Measurements from ENCODE around the gene SH2D3A.

DNA sequence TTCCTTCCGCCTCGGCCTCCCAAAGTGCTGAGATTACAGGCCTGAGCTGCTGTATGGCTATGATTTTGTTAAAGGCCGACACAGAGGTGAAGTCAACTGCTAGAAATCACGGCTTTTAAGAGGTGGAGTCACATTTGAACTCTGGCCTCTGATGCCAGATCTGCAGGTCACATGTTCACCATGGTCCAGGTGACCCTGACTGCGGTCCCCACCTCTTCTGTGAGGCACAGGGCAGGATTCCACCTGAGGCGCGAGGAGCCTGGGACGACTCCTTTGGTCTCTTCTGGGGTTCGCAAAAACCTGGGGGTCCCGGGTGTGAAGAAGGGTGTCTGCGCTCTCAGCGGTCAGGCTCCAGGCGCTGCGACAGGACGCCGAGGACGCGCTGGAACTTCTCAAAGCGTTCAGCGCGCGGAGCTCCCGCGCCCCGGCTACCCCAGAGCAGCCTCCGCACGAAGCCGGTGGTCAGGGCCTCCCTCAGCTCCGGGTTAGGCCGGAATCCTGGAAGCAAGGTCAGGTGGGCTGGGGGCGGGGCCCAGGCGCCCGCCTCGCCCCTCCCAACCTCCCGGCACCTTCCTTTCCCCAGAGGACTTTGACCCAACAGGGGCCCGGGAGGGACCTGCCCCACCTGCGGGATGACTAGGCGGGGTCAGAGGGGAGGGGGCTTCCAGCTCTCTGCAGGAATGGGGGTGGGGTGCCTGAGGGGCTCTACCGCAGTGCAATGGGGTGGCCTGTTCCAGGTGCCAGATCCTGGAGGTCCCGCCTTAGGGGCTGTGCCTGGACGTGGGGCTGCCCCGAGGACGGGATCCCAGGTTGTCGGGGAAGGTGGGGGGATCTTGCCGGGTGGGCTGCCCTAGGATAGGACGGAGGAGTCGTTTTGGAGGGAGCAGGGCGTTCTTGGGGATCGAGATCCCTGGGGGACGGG lies 14.7 kb downstream of the SH2D3A start:
- TF ChIP-seq, protein P1, sequence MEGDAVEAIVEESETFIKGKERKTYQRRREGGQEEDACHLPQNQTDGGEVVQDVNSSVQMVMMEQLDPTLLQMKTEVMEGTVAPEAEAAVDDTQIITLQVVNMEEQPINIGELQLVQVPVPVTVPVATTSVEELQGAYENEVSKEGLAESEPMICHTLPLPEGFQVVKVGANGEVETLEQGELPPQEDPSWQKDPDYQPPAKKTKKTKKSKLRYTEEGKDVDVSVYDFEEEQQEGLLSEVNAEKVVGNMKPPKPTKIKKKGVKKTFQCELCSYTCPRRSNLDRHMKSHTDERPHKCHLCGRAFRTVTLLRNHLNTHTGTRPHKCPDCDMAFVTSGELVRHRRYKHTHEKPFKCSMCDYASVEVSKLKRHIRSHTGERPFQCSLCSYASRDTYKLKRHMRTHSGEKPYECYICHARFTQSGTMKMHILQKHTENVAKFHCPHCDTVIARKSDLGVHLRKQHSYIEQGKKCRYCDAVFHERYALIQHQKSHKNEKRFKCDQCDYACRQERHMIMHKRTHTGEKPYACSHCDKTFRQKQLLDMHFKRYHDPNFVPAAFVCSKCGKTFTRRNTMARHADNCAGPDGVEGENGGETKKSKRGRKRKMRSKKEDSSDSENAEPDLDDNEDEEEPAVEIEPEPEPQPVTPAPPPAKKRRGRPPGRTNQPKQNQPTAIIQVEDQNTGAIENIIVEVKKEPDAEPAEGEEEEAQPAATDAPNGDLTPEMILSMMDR (conservative IDR thresholded peaks at IDR 0.05; ENCODE audit: low read depth in 2 of 2) = no peak
- TF ChIP-seq POLR2AphosphoS5 (IDR thresholded peaks at IDR 0.05; ENCODE audit: low read depth) (no peak), STAT1 (IDR thresholded peaks at IDR 0.05; ENCODE audit: unreplicated experiment) (no peak), EZH2 (IDR thresholded peaks at IDR 0.05; ENCODE audit: low read depth, unreplicated experiment) (no peak), EZH2phosphoT487 (IDR thresholded peaks at IDR 0.05; ENCODE audit: unreplicated experiment) (no peak), CREB1 (CRISPR knock-in tag; IDR thresholded peaks at IDR 0.05; ENCODE audit: low read depth) (no peak), JUNB (IDR thresholded peaks at IDR 0.05; ENCODE audit: unreplicated experiment) (no peak), ZNF331 (CRISPR knock-in tag; IDR thresholded peaks at IDR 0.05; ENCODE audit: low read depth) (no peak), NANOG (IDR thresholded peaks at IDR 0.05; ENCODE audit: borderline replicate concordance) (no peak), ZNF114 (CRISPR knock-in tag; IDR thresholded peaks at IDR 0.05) (no peak)
- TF ChIP-seq, protein P2, sequence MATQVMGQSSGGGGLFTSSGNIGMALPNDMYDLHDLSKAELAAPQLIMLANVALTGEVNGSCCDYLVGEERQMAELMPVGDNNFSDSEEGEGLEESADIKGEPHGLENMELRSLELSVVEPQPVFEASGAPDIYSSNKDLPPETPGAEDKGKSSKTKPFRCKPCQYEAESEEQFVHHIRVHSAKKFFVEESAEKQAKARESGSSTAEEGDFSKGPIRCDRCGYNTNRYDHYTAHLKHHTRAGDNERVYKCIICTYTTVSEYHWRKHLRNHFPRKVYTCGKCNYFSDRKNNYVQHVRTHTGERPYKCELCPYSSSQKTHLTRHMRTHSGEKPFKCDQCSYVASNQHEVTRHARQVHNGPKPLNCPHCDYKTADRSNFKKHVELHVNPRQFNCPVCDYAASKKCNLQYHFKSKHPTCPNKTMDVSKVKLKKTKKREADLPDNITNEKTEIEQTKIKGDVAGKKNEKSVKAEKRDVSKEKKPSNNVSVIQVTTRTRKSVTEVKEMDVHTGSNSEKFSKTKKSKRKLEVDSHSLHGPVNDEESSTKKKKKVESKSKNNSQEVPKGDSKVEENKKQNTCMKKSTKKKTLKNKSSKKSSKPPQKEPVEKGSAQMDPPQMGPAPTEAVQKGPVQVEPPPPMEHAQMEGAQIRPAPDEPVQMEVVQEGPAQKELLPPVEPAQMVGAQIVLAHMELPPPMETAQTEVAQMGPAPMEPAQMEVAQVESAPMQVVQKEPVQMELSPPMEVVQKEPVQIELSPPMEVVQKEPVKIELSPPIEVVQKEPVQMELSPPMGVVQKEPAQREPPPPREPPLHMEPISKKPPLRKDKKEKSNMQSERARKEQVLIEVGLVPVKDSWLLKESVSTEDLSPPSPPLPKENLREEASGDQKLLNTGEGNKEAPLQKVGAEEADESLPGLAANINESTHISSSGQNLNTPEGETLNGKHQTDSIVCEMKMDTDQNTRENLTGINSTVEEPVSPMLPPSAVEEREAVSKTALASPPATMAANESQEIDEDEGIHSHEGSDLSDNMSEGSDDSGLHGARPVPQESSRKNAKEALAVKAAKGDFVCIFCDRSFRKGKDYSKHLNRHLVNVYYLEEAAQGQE (IDR thresholded peaks at IDR 0.05; ENCODE audit: unreplicated experiment) = no peak
- TF ChIP-seq, protein P3, sequence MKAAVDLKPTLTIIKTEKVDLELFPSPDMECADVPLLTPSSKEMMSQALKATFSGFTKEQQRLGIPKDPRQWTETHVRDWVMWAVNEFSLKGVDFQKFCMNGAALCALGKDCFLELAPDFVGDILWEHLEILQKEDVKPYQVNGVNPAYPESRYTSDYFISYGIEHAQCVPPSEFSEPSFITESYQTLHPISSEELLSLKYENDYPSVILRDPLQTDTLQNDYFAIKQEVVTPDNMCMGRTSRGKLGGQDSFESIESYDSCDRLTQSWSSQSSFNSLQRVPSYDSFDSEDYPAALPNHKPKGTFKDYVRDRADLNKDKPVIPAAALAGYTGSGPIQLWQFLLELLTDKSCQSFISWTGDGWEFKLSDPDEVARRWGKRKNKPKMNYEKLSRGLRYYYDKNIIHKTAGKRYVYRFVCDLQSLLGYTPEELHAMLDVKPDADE (IDR thresholded peaks at IDR 0.05) = no peak
- TF ChIP-seq, protein P4, sequence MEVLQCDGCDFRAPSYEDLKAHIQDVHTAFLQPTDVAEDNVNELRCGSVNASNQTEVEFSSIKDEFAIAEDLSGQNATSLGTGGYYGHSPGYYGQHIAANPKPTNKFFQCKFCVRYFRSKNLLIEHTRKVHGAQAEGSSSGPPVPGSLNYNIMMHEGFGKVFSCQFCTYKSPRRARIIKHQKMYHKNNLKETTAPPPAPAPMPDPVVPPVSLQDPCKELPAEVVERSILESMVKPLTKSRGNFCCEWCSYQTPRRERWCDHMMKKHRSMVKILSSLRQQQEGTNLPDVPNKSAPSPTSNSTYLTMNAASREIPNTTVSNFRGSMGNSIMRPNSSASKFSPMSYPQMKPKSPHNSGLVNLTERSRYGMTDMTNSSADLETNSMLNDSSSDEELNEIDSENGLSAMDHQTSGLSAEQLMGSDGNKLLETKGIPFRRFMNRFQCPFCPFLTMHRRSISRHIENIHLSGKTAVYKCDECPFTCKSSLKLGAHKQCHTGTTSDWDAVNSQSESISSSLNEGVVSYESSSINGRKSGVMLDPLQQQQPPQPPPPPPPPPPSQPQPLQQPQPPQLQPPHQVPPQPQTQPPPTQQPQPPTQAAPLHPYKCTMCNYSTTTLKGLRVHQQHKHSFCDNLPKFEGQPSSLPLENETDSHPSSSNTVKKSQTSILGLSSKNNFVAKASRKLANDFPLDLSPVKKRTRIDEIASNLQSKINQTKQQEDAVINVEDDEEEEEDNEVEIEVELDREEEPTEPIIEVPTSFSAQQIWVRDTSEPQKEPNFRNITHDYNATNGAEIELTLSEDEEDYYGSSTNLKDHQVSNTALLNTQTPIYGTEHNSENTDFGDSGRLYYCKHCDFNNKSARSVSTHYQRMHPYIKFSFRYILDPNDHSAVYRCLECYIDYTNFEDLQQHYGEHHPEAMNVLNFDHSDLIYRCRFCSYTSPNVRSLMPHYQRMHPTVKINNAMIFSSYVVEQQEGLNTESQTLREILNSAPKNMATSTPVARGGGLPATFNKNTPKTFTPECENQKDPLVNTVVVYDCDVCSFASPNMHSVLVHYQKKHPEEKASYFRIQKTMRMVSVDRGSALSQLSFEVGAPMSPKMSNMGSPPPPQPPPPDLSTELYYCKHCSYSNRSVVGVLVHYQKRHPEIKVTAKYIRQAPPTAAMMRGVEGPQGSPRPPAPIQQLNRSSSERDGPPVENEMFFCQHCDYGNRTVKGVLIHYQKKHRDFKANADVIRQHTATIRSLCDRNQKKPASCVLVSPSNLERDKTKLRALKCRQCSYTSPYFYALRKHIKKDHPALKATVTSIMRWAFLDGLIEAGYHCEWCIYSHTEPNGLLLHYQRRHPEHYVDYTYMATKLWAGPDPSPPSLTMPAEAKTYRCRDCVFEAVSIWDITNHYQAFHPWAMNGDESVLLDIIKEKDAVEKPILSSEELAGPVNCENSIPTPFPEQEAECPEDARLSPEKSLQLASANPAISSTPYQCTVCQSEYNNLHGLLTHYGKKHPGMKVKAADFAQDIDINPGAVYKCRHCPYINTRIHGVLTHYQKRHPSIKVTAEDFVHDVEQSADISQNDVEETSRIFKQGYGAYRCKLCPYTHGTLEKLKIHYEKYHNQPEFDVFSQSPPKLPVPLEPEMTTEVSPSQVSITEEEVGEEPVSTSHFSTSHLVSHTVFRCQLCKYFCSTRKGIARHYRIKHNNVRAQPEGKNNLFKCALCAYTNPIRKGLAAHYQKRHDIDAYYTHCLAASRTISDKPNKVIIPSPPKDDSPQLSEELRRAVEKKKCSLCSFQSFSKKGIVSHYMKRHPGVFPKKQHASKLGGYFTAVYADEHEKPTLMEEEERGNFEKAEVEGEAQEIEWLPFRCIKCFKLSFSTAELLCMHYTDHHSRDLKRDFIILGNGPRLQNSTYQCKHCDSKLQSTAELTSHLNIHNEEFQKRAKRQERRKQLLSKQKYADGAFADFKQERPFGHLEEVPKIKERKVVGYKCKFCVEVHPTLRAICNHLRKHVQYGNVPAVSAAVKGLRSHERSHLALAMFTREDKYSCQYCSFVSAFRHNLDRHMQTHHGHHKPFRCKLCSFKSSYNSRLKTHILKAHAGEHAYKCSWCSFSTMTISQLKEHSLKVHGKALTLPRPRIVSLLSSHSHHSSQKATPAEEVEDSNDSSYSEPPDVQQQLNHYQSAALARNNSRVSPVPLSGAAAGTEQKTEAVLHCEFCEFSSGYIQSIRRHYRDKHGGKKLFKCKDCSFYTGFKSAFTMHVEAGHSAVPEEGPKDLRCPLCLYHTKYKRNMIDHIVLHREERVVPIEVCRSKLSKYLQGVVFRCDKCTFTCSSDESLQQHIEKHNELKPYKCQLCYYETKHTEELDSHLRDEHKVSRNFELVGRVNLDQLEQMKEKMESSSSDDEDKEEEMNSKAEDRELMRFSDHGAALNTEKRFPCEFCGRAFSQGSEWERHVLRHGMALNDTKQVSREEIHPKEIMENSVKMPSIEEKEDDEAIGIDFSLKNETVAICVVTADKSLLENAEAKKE (CRISPR knock-in tag; IDR thresholded peaks at IDR 0.05) = no peak

Measured in GM23338 (cell line).